ENCODE results near the gene BASP1.

DNA sequence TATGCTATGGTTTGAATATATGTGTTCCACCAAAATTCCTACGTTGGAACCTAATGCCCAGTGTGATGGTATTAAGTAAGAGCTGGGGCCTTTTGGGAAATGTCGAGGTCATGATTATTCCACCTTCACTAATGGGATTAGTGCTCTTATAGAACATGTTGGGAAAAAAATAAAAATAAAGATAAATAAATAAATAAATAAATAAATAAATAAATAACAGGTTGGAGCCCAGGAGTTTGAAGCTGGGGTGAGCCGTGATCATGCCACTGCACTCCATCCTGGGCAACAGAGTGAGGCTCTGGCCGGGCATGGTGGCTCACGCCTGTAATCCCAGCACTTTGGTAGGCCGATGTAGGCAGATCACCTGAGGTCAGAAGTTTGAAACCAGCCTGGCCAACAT lies 22.5 kb downstream of the BASP1 start:
- TF ChIP-seq POLR2A (IDR thresholded peaks at IDR 0.05) (no peak), CTCF (IDR thresholded peaks at IDR 0.05) (no peak)
